HEK293 (cell line): ENCODE data around the gene YJU2.

Experiments used
- CTCF ChIA-PET: fragments of 350-600 bp; formaldehyde crosslinking; extraction: SDS; loops from one replicate; lab custom pipeline; 2021; ENCODE audit warnings: antibody characterized with exemption; lab: Yijun Ruan, JAX
- POLR2A ChIA-PET: fragments of 300-600 bp; formaldehyde crosslinking; extraction: SDS; loops from one replicate; lab custom pipeline; 2020; ENCODE audit warnings: antibody characterized with exemption, inconsistent platforms; lab: Yijun Ruan, JAX
- H3K27ac ChIP-seq: fragments of 200-500 bp; sonication (Bioruptor generic); 2 replicates; pipeline ENCODE4 v1.5.1; 2014; ENCODE audit warnings: low read depth, low read length, control low read depth, inconsistent platforms; ENCODE audit errors: extremely low read depth
- H3K36me3 ChIP-seq, 2 experiments: fragments of 200-500 bp in 1 of 2; sonication (Bioruptor generic) in 1 of 2; 1 replicate in 1 of 2; 2 replicates in 1 of 2; pipeline ENCODE4 v1.5.1; 2014 to 2017; ENCODE audit warnings: inconsistent platforms in 2 of 2, low read length in 2 of 2; ENCODE audit not compliant: control insufficient read depth in 2 of 2, insufficient read depth in 1 of 2
- H3K4me1 ChIP-seq: fragments of 200-500 bp; sonication (Bioruptor generic); 2 replicates; pipeline ENCODE4 v1.5.1; 2014; ENCODE audit warnings: mild to moderate bottlenecking, low read length, inconsistent platforms; ENCODE audit not compliant: control insufficient read depth, insufficient read depth
- H3K4me3 ChIP-seq: 2 replicates; pipeline ENCODE4 v1.5.1; 2011; ENCODE audit warnings: low read depth, mild to moderate bottlenecking, control low read depth, low read length, moderate library complexity
- H3K9me3 ChIP-seq: fragments of 200-500 bp; sonication (Bioruptor generic); 2 replicates; pipeline ENCODE4 v1.5.1; 2014; ENCODE audit warnings: low read depth, low read length, inconsistent platforms; ENCODE audit not compliant: control insufficient read depth, insufficient read depth
- GFI1B ChIP-seq: fragments of 450-650 bp; formaldehyde crosslinking; IDR thresholded peaks from 2 replicates; pipeline ENCODE4 v1.5.1; 2016; ENCODE audit warnings: missing biosample characterization, missing genetic modification characterization
- MZF1 ChIP-seq: fragments of 450-650 bp; formaldehyde crosslinking; IDR thresholded peaks from 2 replicates; pipeline ENCODE4 v1.5.1; 2017; ENCODE audit warnings: missing biosample characterization, missing genetic modification characterization, borderline replicate concordance
- WT1 ChIP-seq: fragments of 450-650 bp; formaldehyde crosslinking; IDR thresholded peaks from 2 replicates; pipeline ENCODE4 v1.5.1; 2016; ENCODE audit warnings: missing biosample characterization, missing genetic modification characterization
- ZBTB21 ChIP-seq: fragments of 450-650 bp; formaldehyde crosslinking; IDR thresholded peaks from 2 replicates; pipeline ENCODE4 v1.5.1; 2017; ENCODE audit warnings: missing biosample characterization, missing genetic modification characterization
- ZNF112 ChIP-seq: fragments of 450-650 bp; formaldehyde crosslinking; IDR thresholded peaks from 2 replicates; pipeline ENCODE4 v1.5.0; 2017; ENCODE audit warnings: missing biosample characterization, missing genetic modification characterization
- ZNF133 ChIP-seq: fragments of 450-650 bp; formaldehyde crosslinking; IDR thresholded peaks from 2 replicates; pipeline ENCODE4 v1.5.1; 2016; ENCODE audit warnings: missing biosample characterization, missing genetic modification characterization
- ZNF175 ChIP-seq: fragments of 450-650 bp; formaldehyde crosslinking; IDR thresholded peaks from 2 replicates; pipeline ENCODE4 v1.5.1; 2016; ENCODE audit warnings: missing biosample characterization, missing genetic modification characterization
- ZNF202 ChIP-seq: fragments of 450-650 bp; formaldehyde crosslinking; IDR thresholded peaks from 2 replicates; pipeline ENCODE4 v1.5.1; 2016; ENCODE audit warnings: missing biosample characterization, missing genetic modification characterization, borderline replicate concordance
- ZNF23 ChIP-seq: fragments of 450-650 bp; formaldehyde crosslinking; IDR thresholded peaks from 2 replicates; pipeline ENCODE4 v1.5.1; 2016; ENCODE audit warnings: missing biosample characterization, missing genetic modification characterization, borderline replicate concordance
- ZNF274 ChIP-seq, 2 experiments: fragments of 200-500 bp in 1 of 2; fragments of 450-650 bp in 1 of 2; sonication (Bioruptor generic) in 1 of 2; formaldehyde crosslinking in 1 of 2; IDR thresholded peaks; 2 replicates each; pipeline versions ENCODE4 v1.5.1 to v1.6.1; 2014 to 2016; ENCODE audit warnings: borderline replicate concordance in 1 of 2, inconsistent platforms in 1 of 2, low read length in 1 of 2, missing biosample characterization in 1 of 2, missing genetic modification characterization in 1 of 2
- ZNF311 ChIP-seq: fragments of 450-650 bp; formaldehyde crosslinking; IDR thresholded peaks from 2 replicates; pipeline ENCODE4 v1.5.1; 2017; ENCODE audit warnings: missing biosample characterization, missing genetic modification characterization, borderline replicate concordance
- ZNF335 ChIP-seq: fragments of 450-650 bp; formaldehyde crosslinking; conservative IDR thresholded peaks from 2 replicates; pipeline ENCODE4 v1.5.1; 2016; ENCODE audit warnings: missing biosample characterization, missing genetic modification characterization
- ZNF366 ChIP-seq: fragments of 450-650 bp; formaldehyde crosslinking; conservative IDR thresholded peaks from 2 replicates; pipeline ENCODE4 v1.5.1; 2016; ENCODE audit warnings: missing biosample characterization, missing genetic modification characterization
- ZNF747 ChIP-seq: fragments of 450-650 bp; formaldehyde crosslinking; IDR thresholded peaks from 2 replicates; pipeline ENCODE4 v1.5.1; 2016; ENCODE audit warnings: missing biosample characterization, missing genetic modification characterization
- ZXDB ChIP-seq: fragments of 450-650 bp; formaldehyde crosslinking; IDR thresholded peaks from 2 replicates; pipeline ENCODE4 v1.5.1; 2016; ENCODE audit warnings: missing biosample characterization, missing genetic modification characterization
- TF ChIP-seq, protein P1 (sequence below): fragments of 450-650 bp; formaldehyde crosslinking; IDR thresholded peaks from 2 replicates; pipeline ENCODE4 v1.5.1; 2016; ENCODE audit warnings: missing biosample characterization, missing genetic modification characterization
- TF ChIP-seq, protein P2 (sequence below): fragments of 450-650 bp; formaldehyde crosslinking; IDR thresholded peaks from 2 replicates; pipeline ENCODE4 v1.5.1; 2016; ENCODE audit warnings: missing biosample characterization, missing genetic modification characterization
- TF ChIP-seq, protein P3 (sequence below): fragments of 450-650 bp; formaldehyde crosslinking; conservative IDR thresholded peaks from 2 replicates; pipeline ENCODE4 v1.5.1; 2016; ENCODE audit warnings: low read depth, missing biosample characterization, missing genetic modification characterization
- TF ChIP-seq, protein P4 (sequence below): fragments of 450-650 bp; formaldehyde crosslinking; IDR thresholded peaks from 2 replicates; pipeline ENCODE4 v1.5.1; 2017; ENCODE audit warnings: missing biosample characterization, missing genetic modification characterization
- TF ChIP-seq, protein P5 (sequence below): fragments of 450-650 bp; formaldehyde crosslinking; IDR thresholded peaks from 2 replicates; pipeline ENCODE4 v1.5.1; 2016; ENCODE audit warnings: missing biosample characterization, missing genetic modification characterization

Gene YJU2

DNA sequence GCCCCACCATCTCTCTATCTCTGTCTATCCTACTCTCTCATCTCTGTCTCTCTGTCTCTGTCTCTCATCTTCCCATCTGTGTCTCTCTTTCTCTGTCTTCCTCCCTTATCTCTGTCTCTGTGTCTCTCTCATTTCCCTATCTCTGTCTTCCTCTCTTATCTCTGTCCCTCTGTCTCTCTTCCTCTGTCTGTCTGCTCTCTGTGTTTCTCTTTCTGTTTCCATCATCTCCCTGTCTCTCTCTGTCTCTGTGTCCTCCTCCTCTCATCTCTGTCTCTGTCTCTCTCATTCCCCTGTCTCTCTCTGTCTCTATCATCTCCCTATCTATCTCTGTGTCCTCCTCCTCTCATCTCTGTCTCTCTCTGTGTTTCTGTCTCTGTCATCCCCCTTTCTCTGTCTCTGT, 19.1 kb upstream of the YJU2 start:
- Histone ChIP-seq H3K9me3 (no peaks in the 10 kb centered on the region), H3K27ac (no peak overlapping the region), H3K4me3 (no peak overlapping the region), H3K4me1 (no peaks in the 10 kb centered on the region), H3K36me3 (no peaks in the 10 kb centered on the region)
- ChIA-PET CTCF (no interaction called here), POLR2A (no interaction called here)
- TF ChIP-seq ZNF202 (tag by site-specific recombination) (peak; percentile 32; the same call in 1 of the 2 replicates), ZNF366 (peak; percentile 38), ZNF274 (IDR thresholded peaks at IDR 0.05; ENCODE audit: low read length) (no peak), ZNF274 (tag by site-specific recombination; IDR thresholded peaks at IDR 0.05; ENCODE audit: borderline replicate concordance) (peak; percentile 57; the same call in 1 of the 2 replicates), ZNF175 (tag by site-specific recombination) (0 out of 2 replicates have a peak, but pooled peaks have one; percentile 72), MZF1 (no peak)
- TF ChIP-seq, protein P1, sequence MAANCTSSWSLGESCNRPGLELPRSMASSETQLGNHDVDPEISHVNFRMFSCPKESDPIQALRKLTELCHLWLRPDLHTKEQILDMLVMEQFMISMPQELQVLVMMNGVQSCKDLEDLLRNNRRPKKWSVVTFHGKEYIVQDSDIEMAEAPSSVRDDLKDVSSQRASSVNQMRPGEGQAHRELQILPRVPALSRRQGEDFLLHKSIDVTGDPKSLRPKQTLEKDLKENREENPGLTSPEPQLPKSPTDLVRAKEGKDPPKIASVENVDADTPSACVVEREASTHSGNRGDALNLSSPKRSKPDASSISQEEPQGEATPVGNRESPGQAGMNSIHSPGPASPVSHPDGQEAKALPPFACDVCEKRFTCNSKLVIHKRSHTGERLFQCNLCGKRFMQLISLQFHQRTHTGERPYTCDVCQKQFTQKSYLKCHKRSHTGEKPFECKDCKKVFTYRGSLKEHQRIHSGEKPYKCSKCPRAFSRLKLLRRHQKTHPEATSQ (tag by site-specific recombination), result 0 out of 2 replicates have a peak, but pooled peaks have one; percentile 56
- TF ChIP-seq, protein P2, sequence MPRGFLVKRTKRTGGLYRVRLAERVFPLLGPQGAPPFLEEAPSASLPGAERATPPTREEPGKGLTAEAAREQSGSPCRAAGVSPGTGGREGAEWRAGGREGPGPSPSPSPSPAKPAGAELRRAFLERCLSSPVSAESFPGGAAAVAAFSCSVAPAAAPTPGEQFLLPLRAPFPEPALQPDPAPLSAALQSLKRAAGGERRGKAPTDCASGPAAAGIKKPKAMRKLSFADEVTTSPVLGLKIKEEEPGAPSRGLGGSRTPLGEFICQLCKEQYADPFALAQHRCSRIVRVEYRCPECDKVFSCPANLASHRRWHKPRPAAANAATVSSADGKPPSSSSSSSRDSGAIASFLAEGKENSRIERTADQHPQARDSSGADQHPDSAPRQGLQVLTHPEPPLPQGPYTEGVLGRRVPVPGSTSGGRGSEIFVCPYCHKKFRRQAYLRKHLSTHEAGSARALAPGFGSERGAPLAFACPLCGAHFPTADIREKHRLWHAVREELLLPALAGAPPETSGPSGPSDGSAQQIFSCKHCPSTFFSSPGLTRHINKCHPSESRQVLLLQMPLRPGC, result 0 out of 2 replicates have a peak, but pooled peaks have one; percentile 24
- TF ChIP-seq, protein P3, sequence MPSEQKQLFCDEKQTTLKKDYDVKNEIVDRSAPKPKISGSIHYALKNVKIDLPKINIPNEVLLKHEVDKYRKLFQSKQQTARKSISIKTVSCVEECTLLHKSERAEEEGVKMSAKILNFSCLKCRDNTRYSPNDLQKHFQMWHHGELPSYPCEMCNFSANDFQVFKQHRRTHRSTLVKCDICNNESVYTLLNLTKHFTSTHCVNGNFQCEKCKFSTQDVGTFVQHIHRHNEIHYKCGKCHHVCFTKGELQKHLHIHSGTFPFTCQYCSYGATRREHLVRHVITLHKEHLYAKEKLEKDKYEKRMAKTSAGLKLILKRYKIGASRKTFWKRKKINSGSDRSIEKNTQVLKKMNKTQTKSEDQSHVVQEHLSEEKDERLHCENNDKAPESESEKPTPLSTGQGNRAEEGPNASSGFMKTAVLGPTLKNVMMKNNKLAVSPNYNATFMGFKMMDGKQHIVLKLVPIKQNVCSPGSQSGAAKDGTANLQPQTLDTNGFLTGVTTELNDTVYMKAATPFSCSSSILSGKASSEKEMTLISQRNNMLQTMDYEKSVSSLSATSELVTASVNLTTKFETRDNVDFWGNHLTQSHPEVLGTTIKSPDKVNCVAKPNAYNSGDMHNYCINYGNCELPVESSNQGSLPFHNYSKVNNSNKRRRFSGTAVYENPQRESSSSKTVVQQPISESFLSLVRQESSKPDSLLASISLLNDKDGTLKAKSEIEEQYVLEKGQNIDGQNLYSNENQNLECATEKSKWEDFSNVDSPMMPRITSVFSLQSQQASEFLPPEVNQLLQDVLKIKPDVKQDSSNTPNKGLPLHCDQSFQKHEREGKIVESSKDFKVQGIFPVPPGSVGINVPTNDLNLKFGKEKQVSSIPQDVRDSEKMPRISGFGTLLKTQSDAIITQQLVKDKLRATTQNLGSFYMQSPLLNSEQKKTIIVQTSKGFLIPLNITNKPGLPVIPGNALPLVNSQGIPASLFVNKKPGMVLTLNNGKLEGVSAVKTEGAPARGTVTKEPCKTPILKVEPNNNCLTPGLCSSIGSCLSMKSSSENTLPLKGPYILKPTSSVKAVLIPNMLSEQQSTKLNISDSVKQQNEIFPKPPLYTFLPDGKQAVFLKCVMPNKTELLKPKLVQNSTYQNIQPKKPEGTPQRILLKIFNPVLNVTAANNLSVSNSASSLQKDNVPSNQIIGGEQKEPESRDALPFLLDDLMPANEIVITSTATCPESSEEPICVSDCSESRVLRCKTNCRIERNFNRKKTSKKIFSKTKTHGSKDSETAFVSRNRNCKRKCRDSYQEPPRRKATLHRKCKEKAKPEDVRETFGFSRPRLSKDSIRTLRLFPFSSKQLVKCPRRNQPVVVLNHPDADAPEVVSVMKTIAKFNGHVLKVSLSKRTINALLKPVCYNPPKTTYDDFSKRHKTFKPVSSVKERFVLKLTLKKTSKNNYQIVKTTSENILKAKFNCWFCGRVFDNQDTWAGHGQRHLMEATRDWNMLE (tag by site-specific recombination), result no peak

DNA sequence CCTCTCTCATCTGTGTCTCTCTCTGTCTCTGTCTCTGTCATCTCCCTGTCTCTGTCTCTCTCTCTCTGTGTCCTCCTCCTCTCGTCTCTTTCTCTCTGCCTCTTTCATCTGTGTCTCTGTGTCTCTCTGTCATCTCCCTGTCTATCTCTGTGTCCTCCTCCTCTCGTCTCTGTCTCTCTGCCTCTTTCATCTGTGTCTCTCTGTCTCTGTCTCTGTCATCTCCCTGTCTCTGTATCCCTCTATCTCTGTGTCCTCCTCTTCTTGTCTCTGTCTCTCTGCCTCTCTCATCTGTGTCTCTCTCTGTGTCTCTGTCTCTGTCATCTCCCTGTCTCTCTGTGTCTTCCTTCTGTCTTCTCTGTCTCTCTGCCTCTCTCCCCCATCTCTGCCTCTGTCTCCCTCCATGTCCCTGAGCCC, 18.1 kb upstream of the YJU2 start:
- Histone ChIP-seq H3K4me1 (no peaks in the 10 kb centered on the region), H3K27ac (no peak overlapping the region), H3K4me3 (no peak overlapping the region), H3K9me3 (no peaks in the 10 kb centered on the region), H3K36me3 (no peaks in the 10 kb centered on the region)
- ChIA-PET POLR2A (no interaction called here), CTCF (no interaction called here)
- TF ChIP-seq ZNF133 (tag by site-specific recombination) (no peak), ZNF175 (tag by site-specific recombination) (0 out of 2 replicates have a peak, but pooled peaks have one; percentile 52), WT1 (tag by site-specific recombination) (no peak), ZNF747 (no peak), ZNF274 (IDR thresholded peaks at IDR 0.05; ENCODE audit: low read length) (no peak), ZNF274 (tag by site-specific recombination; IDR thresholded peaks at IDR 0.05; ENCODE audit: borderline replicate concordance) (no peak), ZNF112 (tag by site-specific recombination) (no peak), ZNF23 (tag by site-specific recombination) (no peak), GFI1B (tag by site-specific recombination) (no peak), ZXDB (tag by site-specific recombination) (0 out of 2 replicates have a peak, but pooled peaks have one; percentile 58), ZNF335 (tag by site-specific recombination) (no peak), ZBTB21 (tag by site-specific recombination) (no peak), ZNF311 (tag by site-specific recombination) (no peak)
- TF ChIP-seq, protein P4, sequence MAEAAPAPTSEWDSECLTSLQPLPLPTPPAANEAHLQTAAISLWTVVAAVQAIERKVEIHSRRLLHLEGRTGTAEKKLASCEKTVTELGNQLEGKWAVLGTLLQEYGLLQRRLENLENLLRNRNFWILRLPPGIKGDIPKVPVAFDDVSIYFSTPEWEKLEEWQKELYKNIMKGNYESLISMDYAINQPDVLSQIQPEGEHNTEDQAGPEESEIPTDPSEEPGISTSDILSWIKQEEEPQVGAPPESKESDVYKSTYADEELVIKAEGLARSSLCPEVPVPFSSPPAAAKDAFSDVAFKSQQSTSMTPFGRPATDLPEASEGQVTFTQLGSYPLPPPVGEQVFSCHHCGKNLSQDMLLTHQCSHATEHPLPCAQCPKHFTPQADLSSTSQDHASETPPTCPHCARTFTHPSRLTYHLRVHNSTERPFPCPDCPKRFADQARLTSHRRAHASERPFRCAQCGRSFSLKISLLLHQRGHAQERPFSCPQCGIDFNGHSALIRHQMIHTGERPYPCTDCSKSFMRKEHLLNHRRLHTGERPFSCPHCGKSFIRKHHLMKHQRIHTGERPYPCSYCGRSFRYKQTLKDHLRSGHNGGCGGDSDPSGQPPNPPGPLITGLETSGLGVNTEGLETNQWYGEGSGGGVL (tag by site-specific recombination), result peak; percentile 38; the same call in 1 of the 2 replicates
- TF ChIP-seq, protein P5, sequence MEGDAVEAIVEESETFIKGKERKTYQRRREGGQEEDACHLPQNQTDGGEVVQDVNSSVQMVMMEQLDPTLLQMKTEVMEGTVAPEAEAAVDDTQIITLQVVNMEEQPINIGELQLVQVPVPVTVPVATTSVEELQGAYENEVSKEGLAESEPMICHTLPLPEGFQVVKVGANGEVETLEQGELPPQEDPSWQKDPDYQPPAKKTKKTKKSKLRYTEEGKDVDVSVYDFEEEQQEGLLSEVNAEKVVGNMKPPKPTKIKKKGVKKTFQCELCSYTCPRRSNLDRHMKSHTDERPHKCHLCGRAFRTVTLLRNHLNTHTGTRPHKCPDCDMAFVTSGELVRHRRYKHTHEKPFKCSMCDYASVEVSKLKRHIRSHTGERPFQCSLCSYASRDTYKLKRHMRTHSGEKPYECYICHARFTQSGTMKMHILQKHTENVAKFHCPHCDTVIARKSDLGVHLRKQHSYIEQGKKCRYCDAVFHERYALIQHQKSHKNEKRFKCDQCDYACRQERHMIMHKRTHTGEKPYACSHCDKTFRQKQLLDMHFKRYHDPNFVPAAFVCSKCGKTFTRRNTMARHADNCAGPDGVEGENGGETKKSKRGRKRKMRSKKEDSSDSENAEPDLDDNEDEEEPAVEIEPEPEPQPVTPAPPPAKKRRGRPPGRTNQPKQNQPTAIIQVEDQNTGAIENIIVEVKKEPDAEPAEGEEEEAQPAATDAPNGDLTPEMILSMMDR (tag by site-specific recombination), result no peak
- TF ChIP-seq, protein P2, result peak; percentile 8; the same call in 1 of the 2 replicates
